Left cardiac atrium (tissue), 4 donors: ENCODE measurements around the gene PRG2. TPM values are rescaled to one million over a fixed set of nuclear protein-coding genes. Genes with fewer than 3 reads are reported as not detected.
"Not testable (repeated sequence)": the region's sequence is repeated elsewhere in the genome, so short reads cannot be mapped to it uniquely, and the experiment has no call there.

Source experiments
- ATAC-seq, 2 donors: fragments of 200-7000 bp; cut with Tn5 transposase; one replicate each; pipeline ENCODE4 v1.9.1; 2020; ENCODE audit warnings: mild to moderate bottlenecking in 2 of 2, moderate library complexity in 2 of 2
- DNase-seq: peaks from one replicate; pipeline ENCODE4 v3.0.0-alpha.2; 2020
- intact Hi-C, 2 donors: fragments of 100-400 bp; cut with DNase I; formaldehyde crosslinking; loops; one replicate each; pipeline versions ENCODE4 v1.14.1 to v1.15.1; 2022 to 2023
- total RNA-seq, 2 donors: library from RNA; stranded (reverse); fragmentation: NEBNext Ultra II Directional; extraction: Animal tissue kit (Norgen Biotek cat#: 25700); gene quantifications; one replicate each; pipeline ENCODE4 v1.2.1, GENCODE V29; 2021
- donor health status: DM: no; HTN: yes; CAD: no.
- donor health status: DM: no; HTN: yes; CAD: no; lungs with severe emphysema.
- donor health status: DM: yes; HTN: yes; CAD: no.
- donor health status: Dilated cardiomyopathy.

Gene PRG2
- total RNA-seq, 2 donors from 2014 or later = not detected

DNA sequence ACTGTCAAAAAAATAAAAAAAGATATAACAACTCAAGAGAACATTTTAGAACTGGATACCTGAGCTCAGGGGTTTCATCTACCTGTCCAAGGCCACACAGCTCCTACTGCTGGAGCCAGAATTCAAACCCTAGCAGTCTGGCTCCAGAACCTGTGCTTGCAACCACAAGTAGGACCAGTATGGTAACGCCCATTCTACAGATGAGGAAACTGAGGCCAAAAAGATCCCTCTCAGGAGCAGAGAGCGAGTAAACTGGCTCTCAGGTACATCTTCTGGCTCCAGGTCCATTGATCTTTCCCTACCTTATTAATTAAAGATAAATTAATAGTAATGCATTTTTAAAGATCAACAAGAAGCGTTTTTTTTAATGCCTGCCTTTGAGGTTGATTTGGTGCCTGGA, 33.1 kb downstream of the PRG2 start:
- intact Hi-C loops = no loop called here
- ATAC-seq = no peak
- DNase-seq = no peak

DNA sequence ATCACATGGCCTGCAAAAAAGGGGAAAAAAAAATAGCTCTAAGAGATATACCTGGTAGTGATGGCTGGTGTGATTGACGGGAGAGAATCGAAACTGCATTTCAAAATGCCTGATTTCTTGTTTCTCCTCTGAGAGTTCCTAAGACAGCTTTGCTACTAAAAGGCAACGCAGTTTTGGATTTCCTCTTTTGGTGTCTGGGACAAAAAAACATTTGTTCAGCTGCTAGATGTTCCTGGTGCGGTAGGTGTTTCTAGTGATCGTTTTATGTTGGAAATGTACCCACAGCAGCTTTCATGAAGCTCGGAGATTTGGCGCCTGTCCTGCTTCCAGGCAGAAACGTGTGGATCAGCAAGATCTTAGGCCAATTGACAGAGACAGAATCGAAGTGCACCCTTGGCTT, 34.2 kb downstream of the PRG2 start:
- intact Hi-C loops = no loop called here
- ATAC-seq (no peak), DNase-seq (no peak)

DNA sequence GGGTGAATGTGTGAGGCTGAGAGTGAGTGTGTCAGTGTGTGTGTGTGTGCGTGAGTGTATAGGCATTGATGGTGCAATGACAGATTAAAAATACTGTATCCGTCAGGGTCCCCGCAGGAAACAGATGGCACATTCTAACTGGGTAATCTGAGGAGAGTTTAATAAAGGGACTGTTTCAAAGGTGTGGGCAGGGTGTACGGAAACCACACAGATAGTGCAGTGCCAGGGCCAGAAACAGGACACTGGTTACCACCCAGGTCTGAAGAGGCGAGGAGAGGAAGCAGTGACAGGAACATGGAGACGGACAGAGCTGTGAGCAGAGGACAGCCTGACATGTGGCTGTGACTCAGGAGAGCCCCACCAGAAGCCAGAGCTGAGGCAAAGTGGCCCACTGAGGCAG, 35.8 kb downstream of the PRG2 start:
- intact Hi-C loops = no loop called here
- peak in 1 of 2 donors; percentile 16 for ATAC-seq
- DNase-seq = no peak

DNA sequence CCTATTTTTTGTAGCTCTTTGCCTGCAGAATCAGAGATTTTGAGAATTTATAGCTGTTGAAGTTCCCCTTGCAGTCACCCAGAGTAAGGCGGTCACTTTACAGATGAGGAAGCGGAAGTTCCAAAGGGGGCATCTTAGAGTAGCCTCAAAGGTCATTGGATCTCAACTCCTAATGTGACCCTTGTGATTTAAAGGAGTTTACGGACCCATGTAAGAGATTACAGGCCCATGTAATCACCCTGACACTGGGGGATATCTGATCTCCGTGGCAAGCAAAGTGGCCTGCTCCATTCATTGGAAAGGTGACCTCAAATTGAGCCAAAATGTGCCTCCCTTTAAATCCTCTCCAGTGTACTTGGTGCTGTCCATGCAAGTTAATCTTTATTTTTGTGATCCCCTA, 36.6 kb downstream of the PRG2 start:
- DNase-seq (no peak), ATAC-seq (no peak)
- intact Hi-C loops = no loop called here

DNA sequence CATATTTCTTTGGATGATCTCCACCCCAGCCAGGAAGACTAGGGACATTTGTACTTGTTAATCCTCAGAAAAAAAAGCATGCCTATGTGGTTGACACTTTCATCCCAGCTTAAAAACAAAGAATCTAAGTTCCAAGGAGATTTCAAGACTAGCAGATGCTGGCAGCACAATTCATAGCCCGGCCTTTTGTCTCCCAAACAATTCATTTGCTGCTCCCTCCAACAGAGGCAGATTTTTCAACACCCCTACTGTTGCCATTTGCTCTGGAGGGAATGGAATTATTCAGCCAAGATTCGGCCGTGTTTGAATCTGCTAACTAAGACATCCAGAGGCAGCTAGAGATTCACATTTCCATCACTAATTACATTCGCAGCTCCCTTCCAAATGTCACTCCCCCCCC, 37.0 kb downstream of the PRG2 start:
- no peak for DNase-seq
- intact Hi-C loops = no loop called here
- ATAC-seq = no peak

DNA sequence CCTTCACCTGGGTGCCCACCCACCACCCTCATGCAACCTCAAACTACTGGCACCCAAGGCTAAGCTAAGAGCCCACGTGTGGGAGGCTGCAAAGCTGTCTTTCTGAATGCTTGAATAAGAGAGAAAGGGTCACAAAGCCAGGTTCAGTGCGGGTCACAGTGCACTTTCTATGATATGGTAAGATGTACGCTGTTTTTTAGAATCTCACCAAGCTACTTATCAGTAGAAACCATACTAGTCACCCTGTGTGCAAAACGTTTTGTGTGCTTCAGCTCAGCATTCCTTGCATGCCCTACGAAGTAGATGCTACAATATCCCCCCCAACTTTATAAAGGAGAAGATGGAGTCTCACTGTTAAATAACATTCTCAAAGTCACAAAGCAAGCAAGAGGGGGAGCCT, 37.4 kb downstream of the PRG2 start:
- ATAC-seq (no peak), DNase-seq (no peak)
- intact Hi-C loops = no loop called here

DNA sequence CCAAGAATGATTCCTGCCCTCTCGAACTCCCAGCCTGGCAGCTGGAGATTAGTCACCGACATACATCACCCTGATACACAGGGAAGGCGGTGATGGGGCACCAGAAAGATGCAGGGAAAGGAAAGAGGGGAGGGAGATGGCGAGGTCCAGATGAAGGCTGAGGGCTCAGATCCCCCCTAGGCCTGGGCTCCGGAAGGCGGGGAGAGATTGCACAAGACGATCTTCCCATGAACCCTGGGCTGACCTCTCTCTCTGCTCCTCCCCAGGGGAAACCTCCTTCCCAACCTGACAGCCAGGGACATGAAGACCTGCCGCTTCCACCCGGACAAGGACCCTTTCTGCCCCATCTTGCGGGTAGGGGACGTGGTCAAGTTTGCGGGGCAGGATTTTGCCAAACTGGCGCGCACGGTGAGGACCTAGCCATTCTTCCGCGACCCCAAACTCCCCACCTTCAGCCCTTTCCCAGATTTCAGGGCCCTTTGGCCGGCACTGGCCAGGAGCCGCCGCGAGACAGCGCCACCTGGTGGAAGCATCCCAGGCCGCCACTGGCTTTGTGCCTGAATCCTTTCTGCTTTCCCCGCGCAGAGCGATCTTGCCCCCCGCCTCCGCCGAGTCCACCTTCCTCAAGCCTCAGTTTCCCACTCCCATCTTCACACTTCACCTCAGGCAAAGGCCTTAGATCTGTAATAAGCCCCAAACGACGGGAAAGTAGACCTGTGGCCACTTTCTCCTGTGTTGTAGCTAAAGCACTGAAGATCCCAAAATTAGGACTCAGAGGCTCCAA, 40.8 kb downstream of the PRG2 start:
- intact Hi-C loops = loop anchor here (5.0 to 10.0 kb wide), 3 partner anchors 133 to 507 kb away; no protein-coding TSS in a partner anchor
- peak; percentile 71 for DNase-seq
- peak; percentile 63 to 71 for ATAC-seq

DNA sequence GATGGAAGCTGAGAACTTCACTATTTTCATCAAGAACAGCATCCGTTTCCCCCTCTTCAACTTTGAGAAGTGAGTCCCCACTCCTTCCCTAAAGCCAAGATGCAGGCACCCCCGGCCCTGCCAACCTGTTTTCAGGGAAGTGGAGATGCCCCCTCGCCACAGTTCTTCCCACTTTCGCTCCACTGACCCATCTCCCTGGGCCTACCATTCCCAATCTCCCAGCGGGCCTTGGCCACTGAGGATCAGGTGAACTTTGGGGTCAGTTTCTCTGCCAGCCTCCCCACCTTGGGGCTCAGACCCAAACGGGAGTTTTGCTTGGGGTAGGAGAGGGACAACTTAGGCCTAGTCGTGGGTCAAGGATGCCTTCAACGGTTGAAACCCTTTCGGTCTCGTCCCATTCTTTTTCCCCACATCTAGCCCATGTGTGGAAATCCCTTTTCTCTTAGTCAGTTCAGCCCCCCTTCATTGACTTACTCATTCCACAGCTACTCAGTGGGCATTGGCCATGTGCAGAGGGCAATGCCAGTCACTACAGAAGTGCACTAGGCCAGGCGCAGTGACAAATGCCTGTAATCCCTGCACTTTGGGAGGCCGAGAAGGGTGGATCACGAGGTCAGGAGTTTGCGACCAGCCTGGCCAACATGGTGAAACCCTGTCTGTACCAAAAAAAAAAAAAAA, 41.7 kb downstream of the PRG2 start:
- intact Hi-C loops = loop anchor here (5.0 to 10.0 kb wide), 3 partner anchors 134 to 506 kb away; no protein-coding TSS in a partner anchor
- DNase-seq (no peak), ATAC-seq (no peak)

DNA sequence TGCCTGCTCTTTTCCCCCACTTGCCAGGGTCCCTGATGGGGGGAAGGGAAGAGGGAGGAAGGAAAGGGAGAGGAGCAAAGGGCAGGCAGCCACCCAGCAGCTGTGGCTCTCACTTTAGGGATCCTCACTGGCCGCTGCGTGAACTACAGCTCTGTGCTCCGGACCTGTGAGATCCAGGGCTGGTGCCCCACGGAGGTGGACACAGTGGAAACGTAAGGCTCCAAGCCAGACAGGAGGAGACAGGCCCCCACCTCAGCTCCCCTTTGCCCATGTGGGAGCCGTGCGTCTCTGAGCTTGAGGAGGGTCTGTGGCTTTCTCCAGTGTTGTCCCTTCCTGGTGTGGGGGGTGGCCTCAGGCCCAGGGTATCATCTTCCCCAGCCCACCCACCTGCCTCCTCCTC, 42.4 kb downstream of the PRG2 start:
- ATAC-seq = no peak
- intact Hi-C loops = loop anchor here (5.0 to 10.0 kb wide), 3 partner anchors 134 to 506 kb away; no protein-coding TSS in a partner anchor
- no peak for DNase-seq

DNA sequence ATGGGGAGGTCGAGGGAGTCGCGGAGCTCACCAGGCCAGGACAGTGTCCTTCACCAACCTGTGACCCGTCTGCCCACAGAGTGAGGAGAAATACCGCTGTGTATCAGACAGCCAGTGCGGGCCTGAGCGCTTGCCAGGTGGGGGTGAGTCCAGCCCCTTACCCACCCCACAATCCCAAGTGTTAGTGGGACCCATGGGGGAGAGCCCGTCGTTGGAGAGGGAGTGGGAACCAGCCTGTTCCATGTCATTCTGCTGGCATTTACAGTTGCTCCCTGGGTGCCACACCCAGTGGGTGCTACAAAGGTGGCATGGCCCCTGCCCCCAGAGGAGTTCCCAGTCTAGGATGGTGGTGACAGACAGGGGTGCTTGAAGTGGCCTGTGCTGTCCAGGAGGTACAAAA, 43.1 kb downstream of the PRG2 start:
- no peak for DNase-seq

DNA sequence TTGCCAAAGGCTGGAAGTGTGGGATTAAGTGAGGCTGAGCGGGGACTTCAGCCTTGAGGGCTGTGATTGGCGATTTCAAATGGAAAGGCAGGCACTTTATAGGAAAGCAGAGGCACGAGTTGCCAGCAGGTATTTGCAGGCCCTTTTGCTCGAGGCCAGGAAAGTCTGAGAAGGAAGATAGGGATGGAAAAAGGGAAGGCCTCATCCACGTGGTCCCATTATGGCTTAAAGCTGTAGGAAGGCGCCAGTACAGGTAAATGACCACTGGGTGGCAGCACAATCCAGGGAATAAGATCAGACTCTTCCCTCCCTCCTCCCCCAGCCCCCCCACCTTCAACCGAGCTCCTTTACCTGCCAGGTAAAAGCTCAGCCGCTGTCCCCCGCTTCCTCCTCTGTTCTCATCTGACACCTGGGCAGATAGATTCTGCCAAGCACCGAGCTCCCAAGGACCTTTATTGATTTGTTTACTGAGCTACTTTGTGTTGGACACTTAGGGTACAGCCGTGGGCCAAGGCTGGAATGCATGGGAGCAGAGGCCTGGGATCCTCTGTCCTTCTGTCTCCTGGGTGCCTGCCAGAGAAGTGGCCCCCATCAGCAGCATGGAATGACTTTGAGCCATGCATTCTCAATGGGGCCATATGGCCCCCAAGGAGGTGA, 44.8 kb downstream of the PRG2 start:
- intact Hi-C loops = loop anchor here (2.0 to 10.0 kb wide), 5 partner anchors 111 to 503 kb away; no protein-coding TSS in a partner anchor
- DNase-seq = peak; percentile 74
- ATAC-seq = peak; percentile 68 to 75

More for the DNA sequence above, 43.1 kb downstream of the PRG2 start:
- no peak for ATAC-seq
- intact Hi-C loops = loop anchor here (5.0 to 10.0 kb wide), 3 partner anchors 135 to 505 kb away; no protein-coding TSS in a partner anchor

DNA sequence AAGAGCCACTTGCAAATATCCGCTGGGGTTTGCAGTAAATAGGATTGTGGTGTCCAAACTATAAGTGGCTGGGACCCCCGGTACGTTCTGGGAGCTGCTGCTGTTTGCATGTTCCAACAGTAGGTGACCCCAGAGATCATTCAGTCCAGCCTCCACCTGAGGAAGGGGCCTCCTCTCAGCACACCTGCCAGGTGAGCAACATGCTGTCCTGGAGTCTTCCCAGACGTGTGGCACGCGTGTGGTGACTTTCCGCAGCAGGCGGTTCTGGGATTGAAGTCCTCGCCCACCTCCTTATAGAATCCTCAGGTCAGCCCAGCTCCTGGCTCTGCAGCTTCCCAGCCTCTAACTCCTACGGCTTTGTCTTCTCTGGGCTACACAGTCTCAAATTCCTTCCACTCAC, 45.6 kb downstream of the PRG2 start:
- DNase-seq (no peak), ATAC-seq (no peak)
- intact Hi-C loops = loop anchor here (2.0 to 10.0 kb wide), 5 partner anchors 112 to 503 kb away; no protein-coding TSS in a partner anchor

DNA sequence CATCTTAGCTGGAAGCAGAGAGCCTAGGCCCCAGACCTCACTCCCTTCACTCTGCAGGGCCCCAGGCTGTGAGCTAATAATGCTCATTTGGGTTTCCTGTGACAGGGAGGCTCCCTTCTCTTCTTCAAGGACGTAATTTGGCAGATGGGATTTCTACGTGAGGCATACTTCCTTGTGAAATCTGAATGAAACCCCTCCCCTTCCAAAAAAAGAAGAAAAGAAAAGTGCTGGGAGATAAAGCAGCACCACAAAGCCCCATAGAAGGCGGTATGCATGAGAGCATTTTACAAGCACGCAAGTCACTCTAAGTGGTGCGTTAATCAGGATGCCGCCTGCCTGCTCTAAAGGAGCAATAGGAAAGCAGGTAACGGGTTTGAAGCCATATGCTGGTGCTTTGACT, 46.6 kb downstream of the PRG2 start:
- ATAC-seq = no peak
- intact Hi-C loops = loop anchor here (2.0 to 10.0 kb wide), 3 partner anchors 113 to 297 kb away; no protein-coding TSS in a partner anchor
- no peak for DNase-seq

DNA sequence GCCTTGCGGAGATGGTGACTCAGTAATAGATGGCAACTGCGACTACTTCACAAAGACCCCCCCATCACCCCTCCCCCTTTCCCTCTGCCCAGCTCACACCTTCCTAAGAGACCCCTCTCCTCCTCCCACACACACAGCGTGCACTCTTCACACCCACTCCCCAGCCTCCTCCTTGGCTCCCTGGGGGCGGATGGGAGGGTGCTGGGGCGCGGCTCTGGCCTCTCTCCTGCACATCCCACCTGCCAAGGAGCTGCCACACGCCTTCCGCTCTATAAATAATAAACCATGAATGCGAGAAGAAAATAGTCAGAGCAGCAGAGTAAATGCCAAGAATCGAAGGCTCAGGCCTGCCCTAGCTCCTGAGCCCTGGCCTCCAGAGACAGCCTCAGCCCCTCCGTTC, 47.7 kb downstream of the PRG2 start:
- intact Hi-C loops = loop anchor here in 1 of 2 donors (10.0 kb wide), 1 partner anchor 182 kb away; no protein-coding TSS in a partner anchor
- no peak for DNase-seq
- ATAC-seq = no peak

DNA sequence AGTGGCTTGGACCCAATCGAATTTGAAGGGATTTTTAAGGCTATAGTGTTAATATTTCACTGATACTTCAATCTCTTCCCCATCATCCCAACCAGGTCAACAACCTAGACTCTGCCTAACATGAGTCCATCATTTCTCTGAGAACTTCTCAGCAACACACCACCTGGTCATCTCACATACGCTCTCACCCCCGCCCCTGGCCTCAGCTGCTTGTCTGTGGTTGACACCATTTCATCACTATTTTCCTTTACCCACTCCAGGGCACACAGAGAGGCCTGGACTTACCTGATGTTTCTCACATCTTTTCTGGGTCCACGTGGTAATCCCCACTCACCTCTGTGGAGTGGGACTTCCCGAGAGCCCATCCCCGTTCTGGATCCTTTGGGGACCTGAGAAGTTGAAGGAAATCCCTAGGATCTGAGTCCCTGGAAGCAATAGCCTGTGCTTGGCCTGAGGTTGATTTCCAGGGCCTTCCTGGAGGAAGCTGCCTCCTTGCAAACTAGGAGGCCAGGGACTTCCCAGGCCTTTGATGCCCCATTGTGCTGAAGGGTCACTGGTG, 49.1 kb downstream of the PRG2 start:
- no peak for DNase-seq
- intact Hi-C loops = loop anchor here in 1 of 2 donors (10.0 kb wide), 1 partner anchor 183 kb away; no protein-coding TSS in a partner anchor
- no peak for ATAC-seq

DNA sequence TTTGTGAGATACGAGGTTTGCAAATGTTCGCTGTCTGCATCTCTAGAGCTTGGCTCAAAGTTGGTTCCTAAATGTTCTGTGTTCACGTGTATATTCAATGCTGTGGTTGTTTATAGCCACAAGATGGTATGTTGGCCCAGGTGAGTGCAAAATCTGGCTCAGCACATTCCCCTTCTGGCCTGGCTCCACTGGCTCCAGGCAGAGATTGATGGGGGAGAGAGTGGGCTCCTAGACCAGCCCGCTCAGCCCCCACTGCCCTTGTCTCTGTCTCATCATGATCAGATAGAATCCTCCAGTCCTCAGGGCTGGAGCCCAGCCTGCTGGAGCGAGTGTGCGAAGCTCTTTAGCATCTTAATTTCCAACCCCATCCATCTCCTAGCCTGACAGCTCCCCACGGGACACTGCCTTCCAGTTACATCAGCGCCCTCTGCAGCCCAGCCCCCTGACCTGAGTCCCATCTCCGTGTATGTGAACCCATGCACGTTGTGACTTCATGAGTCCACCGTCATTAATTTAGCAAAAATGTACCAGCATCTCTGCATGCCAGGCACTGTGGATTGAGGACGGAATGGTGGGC, 50.3 kb downstream of the PRG2 start:
- no peak for DNase-seq
- intact Hi-C loops = loop anchor here in 1 of 2 donors (10.0 kb wide), 1 partner anchor 185 kb away; no protein-coding TSS in a partner anchor
- ATAC-seq = no peak

DNA sequence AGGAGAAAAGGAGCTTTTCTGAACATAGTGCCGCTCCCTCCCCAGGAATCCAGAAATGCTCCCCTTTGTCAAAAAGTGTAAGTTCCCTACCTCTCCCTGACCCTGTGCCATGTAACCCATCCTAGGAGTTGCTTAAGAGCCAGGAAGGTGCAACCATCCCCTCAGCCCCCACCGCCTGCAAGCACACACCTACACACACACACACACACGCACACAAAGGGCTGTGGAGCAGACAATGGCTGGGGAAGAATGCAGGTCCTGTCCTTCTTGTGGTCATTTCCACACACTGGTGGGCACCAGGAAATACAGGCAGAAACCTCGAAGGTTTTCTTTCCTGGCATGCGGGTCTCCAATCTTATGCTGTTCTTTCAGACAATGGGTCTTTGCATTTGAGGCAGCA, 51.1 kb downstream of the PRG2 start:
- no peak for ATAC-seq
- intact Hi-C loops = no loop called here
- no peak for DNase-seq

DNA sequence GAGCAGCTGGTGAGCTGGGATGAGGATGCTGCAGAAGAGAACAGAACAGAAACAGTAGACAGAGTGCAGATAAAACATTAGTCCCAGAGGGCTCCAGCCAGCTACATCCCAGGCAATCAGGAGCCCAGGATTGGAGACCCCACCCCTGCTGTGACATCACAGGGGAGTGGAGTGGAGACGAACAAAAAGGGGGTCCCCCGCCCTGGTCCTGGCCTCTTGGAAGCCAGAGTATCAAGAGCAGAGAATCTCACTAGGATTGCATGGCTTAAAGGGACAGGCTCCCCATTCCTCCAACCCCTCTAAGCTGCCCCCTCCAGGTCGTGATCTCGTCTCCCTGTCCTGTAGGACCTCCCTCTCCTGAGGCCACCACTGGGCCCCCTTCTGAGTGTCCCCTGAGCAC, 52.3 kb downstream of the PRG2 start, which contains the start of gene P2RX3:
Gene P2RX3, plus strand, starts transcription at position 211 of the 400 bp plus-strand sequence. CDS start 199 bp downstream, outside the sequence.
- DNase-seq = no peak
- no peak for ATAC-seq
- intact Hi-C loops = no loop called here

DNA sequence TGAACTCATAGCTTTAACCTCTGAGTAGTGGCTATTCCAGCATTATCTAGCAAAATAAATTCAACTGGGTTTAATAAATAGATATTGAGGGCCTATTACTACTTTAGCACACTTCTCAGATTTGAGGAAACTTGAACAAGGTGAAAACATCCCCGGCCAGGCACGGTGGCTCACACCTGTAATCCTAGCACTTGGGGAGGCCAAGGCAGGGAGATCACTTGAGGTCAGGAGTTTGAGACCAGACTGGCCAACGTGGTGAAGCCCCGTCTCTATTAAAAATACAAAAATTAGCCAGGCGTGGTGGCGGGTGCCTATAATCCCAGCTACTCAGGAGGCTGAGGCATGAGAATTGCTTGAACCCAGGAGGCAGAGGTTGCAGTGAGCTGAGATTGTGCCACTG, 53.6 kb downstream of the PRG2 start:
- intact Hi-C loops, DNase-seq, ATAC-seq: not testable (repeated sequence)
